ENCODE data around the gene SUGP2. TPM values are rescaled to one million over a fixed set of nuclear protein-coding genes. Genes with fewer than 3 reads are reported as not detected.

The SUGP2 gene
- total RNA-seq, 1 donor from 2014 or later: 35.4 TPM

DNA sequence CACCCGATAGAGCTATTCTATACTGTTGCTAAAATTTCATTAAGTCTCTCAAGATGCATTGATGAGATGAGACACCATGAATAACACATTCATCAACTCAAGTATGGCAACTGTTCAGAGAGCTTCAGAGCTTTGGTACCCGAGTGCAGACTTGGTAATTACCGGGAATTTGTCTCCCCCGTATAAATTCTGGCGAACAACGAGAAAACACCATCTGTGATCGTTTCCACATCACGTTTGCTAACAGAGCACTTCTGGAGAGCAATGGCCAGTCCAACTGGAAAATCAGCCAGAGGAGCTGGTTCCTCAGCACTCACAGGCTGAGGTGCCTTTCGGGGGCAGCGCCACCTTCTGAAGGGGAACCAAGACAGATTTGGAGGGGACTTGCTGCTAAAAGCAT lies 40.2 kb downstream of the SUGP2 start:
- ATAC-seq (no peak), DNase-seq (ENCODE audit: low spot score) (no peak)

DNA sequence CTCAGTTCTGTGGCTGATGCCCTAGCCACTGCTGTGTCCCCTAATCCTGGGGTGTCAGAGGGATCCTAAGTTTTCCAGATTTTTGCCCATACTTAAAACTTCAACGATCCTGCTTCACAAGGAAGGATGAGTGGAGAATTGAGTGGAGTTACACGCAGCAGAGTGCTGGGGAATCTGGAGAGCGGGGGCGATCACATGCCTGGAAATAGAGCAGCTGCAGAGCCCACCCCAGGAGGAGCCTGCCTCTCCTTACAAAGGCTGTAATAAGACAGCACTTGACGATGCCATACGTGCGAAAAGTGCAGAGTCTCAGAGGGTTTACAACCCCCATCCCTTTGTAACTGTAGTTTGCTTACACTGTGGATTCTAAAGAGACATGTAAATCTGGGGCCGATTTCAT lies 40.6 kb downstream of the SUGP2 start:
- ATAC-seq (no peak), DNase-seq (ENCODE audit: low spot score) (no peak)

DNA sequence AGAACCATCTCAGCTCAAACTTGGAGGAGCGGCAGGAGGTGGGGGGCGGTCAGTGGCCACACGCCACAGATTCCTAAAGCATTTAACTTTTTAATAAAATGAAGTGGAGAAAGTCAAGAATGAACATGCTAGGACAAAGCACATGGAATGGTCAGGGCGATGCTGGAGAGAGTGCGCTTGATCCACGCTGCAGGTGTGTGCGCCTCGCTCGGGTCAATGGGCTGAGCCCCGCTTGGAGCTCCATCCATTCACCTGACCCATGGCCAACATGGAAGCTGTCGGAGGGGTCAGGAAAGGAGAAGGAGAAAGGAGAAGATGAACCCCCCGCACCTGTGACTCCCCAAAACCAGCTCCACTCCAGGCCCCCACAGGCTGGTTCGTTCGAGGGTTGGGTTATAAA lies 41.8 kb downstream of the SUGP2 start:
- ATAC-seq (no peak), DNase-seq (ENCODE audit: low spot score) (no peak)

DNA sequence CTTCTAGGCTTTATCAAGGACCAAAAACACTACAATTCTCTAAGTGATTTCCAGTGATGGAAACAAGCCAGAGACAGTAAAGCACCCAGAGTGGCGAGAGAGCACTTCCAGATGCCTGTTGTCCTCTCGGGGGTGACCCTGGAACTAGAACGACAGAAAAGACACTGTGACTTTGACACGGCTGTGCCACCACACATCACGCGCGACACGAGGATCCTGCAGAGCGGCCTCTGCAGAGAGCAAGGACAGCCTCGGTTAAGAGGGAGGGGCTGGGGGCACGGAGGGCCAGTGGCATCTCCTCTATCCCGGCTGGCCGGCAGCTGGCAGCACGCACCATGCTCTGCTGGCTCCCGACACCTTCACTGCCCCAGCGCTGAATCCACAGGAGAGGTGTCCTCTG lies 42.3 kb downstream of the SUGP2 start:
- ATAC-seq: no peak
- DNase-seq (ENCODE audit: low spot score): no peak

DNA sequence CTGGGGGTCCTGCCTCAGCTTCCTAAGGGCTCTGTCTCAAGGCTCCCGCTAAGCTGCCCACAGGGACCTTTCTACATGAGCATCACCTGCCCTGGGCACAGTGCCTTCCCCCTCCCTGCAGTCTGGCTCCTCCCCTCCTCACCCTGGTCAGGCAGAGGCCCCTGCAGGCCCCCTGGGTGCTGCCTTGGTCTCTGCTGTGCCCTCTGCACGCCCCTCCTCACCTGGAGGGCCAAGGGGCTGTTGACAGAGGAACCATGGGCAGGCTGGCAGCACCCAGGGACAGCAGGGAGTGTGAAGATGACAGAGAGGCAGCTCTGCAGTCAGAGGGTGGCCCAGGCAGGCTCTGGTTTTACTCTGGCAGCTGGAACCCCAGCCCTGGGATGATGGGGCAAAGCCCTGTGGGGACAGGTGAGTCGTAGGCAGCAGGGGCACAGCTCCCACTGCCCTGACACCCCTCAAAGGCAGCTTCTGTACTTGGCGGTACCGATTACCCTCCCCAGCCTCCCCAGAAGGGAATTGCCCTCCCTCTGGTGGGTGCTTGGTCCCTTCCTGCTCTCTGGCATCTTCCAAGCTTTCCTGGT lies 43.1 kb downstream of the SUGP2 start:
- DNase-seq (ENCODE audit: low spot score): no peak
- peak; percentile 22 for ATAC-seq

DNA sequence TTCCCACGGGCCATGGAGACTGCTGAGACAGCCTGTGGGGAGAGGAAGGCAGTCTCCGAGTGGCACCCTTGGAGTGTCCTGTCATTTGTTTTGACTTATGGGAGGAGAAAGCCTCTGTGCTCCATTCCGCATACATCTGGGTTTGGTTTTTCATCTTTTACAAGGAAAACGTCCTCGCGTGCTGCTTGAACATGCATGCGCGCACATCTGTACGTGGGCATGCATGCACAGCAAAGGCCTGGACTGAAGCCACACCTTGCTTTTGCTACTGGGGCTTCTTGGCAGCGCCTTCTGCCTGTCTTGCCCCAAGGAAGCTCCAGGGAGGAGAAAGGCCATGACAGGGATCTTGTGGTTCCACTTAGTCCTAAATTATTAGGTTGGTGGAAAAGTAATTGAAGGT lies 44.0 kb downstream of the SUGP2 start:
- DNase-seq (ENCODE audit: low spot score) (no peak), ATAC-seq (no peak)

DNA sequence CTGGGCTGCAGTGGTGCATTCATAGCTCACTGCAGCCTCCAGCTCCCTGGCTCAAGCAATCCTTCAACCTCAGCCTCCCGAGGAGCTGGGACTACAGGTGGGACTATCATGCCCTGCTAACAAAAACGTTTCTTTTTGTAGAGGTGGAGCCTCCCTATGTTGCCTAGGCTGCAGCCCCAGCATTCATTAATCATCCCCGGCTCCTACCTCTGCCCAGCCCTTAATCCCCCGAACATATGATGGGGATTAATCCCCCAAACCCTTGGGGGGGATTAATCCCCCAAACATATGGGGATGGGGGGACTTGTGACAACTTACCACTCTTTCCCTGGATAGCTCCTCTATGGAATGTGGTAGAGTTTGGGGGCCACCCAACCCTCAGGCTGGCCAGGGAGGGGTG lies 45.9 kb downstream of the SUGP2 start:
- ATAC-seq: no peak
- no peak for DNase-seq (ENCODE audit: low spot score)

DNA sequence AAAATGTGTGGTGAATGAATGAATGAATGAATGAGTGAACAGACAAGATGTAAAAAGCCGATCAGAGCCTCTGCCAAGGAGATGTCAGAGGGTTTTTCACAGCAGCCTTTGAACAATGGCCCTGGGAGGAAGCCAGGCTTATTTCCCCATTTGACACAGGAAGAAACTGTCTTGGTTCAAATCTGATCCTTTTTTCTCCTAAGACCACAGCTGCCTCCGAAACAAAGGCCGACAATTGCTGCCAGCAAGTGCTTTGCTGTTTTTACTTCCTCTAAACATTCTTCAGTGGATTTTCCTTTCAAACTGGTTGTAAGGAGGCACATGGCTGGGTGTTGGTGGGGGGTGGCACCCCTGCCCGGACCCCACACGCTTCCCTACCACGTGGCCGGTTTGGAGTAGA lies 48.1 kb downstream of the SUGP2 start:
- ATAC-seq: peak; percentile 15
- DNase-seq (ENCODE audit: low spot score): no peak

DNA sequence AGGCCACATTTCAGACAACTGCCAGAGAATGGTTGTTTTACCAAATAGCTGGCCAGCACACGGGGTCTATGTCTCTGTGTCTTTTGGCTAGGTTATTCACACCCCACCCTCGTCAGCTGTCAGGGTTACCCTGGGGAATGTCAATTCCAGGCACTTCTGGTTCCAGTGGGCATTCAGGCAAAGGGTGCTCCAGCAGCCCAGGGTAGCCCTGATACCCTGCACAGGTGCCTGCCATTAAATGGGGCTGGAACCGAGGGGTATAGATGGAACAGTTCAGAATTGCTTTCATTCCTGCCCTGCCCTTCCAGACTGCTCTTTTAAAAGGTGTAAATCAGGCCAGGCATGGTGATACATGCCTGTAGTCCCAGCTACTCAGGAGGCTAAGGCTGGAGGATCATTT lies 49.1 kb downstream of the SUGP2 start:
- no peak for ATAC-seq
- DNase-seq (ENCODE audit: low spot score): no peak

DNA sequence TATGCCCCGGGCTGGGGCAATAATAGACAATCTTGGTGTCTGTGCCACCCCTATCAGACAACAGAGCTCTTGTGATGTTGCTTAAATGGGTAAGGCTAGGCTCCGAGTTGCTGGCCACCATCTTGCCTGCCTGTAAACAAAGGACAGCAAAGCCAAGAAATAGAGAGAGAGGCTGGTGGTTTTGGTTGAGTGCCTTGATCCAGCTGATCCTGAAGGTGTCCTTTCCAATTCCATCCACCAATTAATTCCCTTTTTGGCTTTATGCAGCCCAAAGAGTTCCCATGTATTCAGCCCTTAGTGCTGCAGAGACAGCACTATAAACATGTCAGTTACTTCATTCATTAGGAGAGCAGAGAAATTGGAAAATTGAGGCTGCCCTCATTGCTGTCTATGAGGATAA lies 50.6 kb downstream of the SUGP2 start:
- ATAC-seq: no peak
- DNase-seq (ENCODE audit: low spot score): no peak

DNA sequence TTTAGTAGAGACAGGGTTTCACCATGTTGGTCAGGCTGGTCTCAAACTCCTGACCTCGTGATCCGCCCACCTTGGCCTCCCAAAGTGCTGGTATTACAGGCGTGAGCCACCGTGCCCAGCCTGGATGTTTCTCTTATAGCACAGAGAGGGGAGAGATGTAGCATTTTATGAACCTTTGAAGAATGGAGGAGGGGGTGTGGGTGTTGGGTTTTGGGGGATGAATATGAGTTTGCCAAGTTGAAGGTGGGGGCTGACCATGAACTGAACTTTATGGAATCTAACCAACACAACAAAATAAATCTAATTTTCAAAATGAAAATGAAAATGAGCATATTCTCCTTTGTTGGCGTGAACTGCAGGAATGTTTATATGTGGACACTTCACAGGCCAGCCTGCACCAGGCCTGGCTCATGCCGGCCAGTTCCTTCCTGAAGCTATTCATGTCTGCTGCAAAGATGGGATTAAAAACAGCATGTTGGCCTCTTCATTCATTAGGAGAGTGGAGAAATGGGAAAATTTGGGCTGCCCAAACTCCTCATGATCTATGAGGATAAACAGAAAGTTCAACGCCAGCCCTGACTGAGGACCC lies 52.8 kb downstream of the SUGP2 start:
- ATAC-seq: no peak
- DNase-seq (ENCODE audit: low spot score): no peak

DNA sequence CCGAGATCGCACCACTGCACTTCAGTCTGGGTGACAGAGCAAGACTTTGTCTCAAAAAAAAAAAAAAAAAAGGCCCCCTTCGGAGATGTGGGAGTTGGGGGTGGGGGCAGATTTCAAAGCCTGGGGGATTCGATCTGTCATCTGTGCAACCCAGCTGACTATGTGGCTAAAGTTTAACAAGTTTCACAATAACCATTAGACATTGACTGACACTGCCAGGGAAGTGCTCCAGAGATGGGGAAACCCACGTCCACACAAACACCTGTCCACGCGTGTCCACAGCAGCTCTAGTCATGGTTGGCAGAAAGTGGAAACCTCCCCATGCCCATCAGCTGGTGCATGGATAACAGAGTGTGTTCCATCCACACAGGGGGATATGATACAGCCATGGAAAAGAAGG lies 54.7 kb downstream of the SUGP2 start:
- ATAC-seq: peak; percentile 53
- no peak for DNase-seq (ENCODE audit: low spot score)

DNA sequence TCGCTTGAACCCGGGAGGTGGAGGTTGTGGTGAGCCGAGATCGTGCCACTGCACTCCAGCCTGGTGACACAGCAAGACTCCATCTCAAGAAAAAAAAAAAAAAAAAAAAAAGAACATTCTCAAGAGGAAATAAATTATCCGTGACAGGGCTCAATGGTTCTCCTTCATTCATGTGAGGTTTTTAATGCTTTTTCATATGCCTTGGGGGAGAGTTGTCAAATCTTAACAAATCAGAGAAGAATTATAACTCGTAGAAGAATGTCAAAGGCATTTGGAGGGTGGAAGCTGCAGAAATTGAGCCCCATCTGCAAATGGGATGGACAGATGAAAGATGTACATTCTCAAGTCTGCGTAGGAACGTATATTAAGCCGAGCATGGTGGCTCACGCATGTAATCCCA lies 57.4 kb downstream of the SUGP2 start:
- DNase-seq (ENCODE audit: low spot score) (no peak), ATAC-seq (no peak)

DNA sequence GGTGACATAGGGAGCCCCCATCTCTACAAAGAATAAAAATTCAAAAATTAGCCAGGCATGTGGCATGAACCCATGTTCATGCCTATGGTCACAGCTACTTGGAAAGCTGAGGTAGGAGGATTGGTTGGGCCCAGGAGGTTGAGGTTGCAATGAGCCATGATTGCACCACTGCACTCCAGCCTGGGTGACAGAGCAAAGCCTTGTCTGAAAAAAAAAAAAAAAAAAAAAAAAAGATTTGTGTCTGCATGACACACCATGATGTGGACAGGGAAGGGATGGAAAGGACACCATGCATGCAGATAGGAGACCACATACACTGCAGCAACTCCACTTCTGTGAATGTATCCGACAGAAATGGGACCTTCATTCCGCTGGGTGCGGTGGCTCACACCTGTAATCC lies 58.3 kb downstream of the SUGP2 start:
- no peak for ATAC-seq
- no peak for DNase-seq (ENCODE audit: low spot score)

DNA sequence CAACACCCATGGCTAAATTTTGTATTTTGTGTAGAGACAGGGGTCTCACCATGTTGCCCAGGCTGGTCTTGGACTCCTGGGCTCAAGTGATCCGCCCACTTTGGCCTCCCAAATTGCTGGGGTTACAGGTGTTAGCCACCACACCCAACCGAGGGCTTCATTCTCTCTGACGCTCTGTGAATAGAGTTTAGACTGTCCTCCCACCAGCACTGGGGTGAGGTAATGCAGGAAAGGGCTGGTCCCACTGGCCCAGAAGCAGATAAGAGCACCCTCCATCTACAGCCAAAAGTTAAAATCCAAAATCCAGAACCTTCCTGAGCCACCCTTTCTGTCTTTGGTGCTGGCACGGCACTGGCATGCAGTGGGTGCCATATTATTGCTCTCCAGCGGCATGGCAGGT lies 60.5 kb downstream of the SUGP2 start:
- no peak for DNase-seq (ENCODE audit: low spot score)
- ATAC-seq: no peak

DNA sequence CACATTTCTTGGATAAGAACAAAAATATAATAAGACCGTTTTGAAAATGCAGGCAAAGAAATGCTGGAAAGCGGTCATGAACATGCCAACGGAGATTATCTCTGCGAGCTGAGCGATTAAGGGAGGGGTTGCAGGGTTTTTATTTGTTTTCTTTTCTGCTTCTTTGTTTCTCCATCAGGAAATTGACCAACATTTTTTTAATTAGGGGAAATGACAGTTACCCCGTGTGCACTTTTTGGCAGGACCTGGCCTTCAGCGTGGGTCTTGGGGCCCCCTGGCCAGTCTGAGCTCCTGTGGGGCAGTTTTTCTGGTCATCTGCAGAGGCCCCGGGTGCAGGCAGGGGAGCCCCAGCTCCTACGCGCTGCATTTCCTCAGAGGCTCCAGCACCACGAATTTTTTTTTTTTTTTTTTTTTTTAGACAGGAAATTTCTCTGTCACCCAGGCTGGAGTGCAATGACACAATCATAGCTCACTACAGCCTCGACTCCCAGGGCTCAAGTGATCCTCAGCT lies 61.0 kb downstream of the SUGP2 start:
- peak; percentile 40 for ATAC-seq
- no peak for DNase-seq (ENCODE audit: low spot score)

DNA sequence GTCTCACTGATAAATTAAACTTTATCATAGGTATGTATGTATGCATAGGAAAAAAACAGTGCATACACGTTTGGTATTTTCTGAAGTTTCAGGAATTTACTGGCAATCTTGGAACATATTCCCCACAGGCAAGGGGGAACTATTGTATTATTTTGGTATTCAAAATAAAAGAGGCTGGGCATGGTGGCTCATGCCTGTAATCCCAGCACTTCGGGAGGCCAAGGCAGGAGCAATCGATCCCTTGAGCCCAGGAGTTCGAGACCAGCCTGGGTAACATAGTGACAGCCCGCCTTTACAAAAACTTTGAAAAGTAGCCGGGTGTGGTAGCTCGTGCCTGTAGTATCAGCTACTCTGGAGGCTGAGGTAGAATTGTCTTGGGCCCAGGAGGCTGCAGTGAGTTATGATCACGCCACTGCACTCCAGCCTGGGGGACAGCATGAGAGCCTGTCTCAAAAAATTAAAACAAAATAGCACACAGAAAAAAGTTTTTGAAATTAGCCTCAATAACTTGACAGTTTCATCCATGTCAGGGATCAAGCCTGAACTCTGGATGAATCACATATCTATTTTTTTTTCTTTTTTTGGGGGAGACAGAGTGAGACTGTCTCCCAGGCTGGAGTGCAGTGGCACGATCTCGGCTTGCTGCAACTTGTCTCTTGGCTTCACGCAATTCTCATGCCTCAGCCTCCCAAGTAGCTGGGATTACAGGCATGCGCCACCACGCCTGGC lies 63.2 kb downstream of the SUGP2 start:
- DNase-seq (ENCODE audit: low spot score) (no peak), ATAC-seq (no peak)

DNA sequence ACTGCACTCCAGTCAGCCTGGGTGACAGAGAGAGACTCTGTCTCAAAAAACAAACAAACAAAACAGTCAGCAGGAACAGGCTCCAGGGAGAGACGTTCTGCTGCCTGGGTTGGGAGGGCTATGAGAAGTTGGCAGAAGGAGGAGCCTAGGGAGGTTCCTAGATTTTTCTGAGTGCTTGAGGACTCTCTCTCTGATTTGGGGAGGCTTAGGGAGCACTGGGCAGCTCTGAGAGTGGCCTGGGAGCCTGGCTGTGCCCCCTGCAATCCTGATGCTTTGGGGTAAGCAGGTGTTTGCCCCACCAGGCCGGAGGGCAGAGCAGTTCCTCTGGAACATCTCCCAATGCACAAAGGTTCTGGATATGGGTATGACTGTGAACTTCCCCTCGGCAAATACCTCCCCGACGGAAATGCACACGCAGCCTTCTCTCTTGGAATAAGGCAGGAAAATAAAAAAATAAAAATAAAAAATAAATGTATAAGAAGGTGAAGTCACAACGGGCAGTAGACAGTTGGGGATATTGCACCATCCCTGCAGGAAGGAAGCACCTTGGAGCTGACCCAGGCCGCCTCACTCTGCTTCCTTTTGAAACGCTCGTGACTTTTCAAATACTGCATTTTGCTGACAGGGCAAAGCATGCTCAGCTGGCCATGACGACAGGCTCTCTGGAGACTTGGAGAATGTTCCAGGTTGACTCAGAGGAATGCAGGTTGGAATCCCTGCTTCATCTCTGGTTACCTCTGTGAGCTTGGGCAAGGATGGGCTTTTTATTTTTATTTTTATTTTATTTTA lies 65.8 kb downstream of the SUGP2 start:
- DNase-seq (ENCODE audit: low spot score) (peak; percentile 74), ATAC-seq (peak; percentile 72)

DNA sequence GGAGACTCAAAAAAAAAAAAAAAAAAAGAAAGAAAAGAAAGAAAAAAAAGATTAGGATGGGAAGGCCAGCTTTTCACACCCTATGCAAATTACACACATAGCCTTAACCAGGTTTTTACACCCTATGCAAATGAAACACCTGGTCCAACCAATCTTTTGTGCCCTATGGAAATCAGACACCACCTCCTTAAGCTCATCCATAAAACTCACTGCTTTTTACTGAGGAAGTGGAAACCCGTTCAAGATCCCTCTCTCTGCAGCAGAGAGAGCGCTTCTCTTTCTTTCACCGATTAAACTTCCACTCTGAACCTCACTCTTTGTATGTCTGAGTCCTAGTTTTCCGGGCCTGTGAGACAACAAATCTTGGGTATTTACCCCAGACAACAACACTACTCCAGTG lies 67.0 kb downstream of the SUGP2 start:
- ATAC-seq (no peak), DNase-seq (ENCODE audit: low spot score) (no peak)

DNA sequence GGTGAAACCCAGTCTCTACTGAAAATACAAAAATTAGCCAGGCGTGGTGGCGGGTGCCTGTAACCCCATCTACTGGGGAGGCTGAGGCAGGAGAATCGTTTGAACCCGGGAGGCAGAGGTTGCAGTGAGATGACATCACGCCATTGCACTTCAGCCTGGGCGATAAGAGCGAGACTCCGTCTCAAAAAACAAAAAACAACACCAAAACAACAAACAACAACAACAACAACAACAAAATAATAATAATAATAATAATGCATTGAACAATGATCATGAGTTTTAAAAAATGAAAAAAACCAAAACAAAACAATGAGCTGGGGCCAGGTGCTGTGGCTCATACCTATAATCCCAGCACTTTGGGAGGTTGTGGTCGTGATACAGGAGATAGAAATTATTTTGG lies 69.2 kb downstream of the SUGP2 start:
- DNase-seq (ENCODE audit: low spot score) (no peak), ATAC-seq (no peak)

DNA sequence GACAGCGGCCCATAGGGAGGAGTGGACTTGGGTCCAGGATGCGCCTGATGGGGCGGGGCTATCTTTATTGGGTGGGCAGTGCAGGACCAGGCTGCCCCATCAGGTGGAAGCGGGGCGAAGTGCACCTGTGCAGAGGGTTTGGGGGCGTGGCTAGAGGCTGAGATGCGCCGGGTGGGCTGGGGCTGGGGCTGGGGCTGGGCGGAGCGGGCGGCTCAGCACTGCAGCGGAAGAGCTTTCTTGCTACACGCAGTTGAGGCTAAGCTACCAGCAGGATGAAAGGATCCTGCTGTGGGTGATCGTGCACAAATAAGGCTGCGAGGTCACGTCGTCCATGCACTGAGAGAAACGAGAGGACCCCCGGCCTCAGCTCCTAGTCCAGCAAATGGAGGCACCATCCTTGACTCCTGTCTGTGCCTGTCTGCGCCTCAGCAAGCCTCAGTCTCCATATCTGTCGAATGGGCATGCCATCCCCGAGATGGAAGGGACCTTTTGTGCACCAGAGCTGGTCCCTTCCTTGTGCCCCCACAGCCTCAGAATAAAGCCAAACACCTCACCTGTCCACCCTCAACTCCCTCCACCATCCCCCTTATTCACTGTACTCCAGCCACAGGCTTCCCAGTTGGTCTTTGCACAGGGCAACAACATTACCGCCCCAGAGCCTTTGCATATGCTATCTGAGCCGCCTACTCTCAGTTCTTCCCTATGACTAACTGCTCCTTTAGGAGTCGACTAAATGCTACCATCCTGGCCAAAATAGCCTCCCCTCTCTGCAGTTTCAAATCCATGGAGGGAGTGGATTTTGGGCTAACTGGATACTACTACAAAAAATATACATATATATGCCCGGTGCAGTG lies 71.3 kb downstream of the SUGP2 start:
- DNase-seq (ENCODE audit: low spot score) (no peak), ATAC-seq (no peak)
